ENCODE data around the gene DNM1.
"Not testable (repeated sequence)": the region's sequence is repeated elsewhere in the genome, so short reads cannot be mapped to it uniquely, and the experiment has no call there.

The DNM1 gene

GRCh38 chr9:128175726-128176125 is 27.5 kb upstream of the DNM1 start:
- no peak for DNase-seq (ENCODE audit: low read depth in 2 of 2)

DNA sequence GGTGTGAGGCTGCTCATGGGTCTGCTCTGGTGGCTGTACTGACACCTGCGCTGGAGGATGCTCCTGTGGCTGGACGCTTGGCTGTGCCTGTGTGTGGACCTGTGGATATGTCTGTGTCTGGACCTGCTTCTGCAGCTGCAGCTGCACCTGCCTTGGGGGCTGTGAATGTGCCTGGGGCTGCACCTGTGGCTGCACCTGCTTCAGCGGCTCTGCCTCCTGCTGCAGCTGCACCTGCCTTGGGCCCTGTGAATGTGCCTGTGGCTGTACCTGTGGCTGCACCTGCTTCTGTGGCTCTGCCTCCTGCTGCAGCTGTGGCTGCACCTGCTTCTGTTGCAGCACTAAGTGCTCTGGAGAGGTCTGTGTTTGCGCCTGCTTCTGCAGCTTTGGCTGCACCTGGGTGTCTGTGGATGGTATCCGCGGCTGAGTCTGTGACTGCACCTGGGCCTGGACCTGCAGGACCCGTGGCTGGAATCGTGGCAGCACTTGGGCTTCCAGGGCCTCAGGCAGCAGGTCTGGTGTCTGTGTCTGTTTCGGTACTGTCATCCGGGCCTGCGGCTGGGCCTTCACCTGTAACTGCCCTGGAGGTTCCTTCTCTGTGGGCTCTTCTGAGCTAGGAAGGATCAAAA is 24.3 kb upstream of the DNM1 start:
- DNase-seq (ENCODE audit: low read depth in 2 of 2), result no peak

DNA sequence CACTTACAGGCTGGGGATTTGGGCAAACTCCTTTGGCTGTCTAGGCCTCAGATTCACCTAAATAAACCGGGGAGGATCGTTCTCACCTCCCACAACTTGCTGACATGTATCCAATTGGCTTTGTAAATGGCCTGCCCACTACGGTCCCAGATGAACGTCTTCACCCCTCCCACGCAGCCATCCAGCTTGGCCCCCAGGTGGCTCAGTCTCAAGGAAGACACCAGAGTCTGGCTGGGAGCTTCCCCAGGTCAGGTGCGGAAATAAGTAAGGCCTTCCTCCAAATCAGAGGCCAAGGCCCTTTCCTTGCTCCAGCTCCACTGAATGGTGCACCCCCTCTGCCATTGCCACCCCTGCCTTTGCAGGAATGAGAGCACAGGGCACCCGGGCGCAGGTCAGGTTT is 23.2 kb upstream of the DNM1 start:
- DNase-seq (ENCODE audit: low read depth in 2 of 2), result no peak

GRCh38 chr9:128180447-128180846 is 22.7 kb upstream of the DNM1 start:
- no peak for DNase-seq (ENCODE audit: low read depth in 2 of 2)

- DNase-seq (ENCODE audit: low read depth in 2 of 2), result not testable (repeated sequence)
These were observed 21.7 kb upstream of the DNM1 start for GRCh38 chr9:128181480-128181879.

DNA sequence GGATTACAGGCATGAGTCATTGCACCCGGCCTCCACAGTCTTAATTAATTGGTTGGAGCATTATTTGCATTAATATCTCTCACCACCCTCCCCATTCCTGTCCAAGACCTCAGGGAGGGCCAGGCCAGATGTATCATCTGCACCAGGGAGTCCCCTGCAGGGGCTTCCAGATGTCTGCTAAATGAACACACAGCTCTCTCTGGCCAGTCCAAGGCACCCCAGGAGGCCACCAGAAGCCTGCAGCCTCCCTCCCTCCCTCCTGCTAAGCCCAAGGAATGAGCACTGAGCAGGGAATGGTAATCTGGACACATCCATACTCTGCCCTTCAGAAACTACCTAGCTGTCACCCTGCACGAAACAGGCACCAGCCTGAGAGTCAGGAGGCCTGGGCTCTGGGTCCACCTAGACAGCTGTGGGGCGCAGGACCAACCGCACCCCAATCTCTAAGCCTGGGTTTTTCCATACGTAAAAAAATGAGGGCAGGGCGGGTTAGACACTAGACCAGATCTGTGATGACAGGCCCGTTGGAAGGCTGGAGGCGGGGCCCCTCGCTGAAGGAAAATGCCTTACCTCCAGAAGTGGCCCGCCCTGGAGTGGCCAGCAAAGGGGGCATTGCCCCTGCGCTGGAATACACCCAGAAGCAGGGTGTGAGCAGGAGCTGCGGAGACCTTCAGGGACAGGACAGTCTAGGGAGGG is 20.1 kb upstream of the DNM1 start:
- DNase-seq (ENCODE audit: low read depth in 2 of 2), result no peak

- no peak for DNase-seq (ENCODE audit: low read depth in 2 of 2)
These were observed 16.9 kb upstream of the DNM1 start for GRCh38 chr9:128185979-128186965.

DNA sequence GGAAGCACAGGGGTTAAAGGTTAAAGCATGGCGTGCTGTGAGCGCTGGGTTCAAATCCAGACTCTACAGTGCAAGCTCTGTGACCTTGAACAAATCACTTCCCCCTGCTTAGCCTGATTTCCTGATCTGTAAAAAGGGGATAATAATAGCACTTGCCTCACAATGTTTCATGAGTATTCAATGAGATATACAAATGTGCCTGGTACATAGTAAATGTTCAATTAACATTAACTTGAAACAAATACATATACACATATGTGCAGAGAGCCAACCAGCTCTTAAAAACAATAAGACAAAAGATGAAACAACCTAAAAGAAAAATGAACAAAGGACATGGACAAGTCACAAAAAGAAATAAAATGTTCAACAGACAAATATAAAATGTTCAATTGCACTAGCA is 15.8 kb upstream of the DNM1 start:
- no peak for DNase-seq (ENCODE audit: low read depth in 2 of 2)

GRCh38 chr9:128188209-128188608 is 15.0 kb upstream of the DNM1 start:
- no peak for DNase-seq (ENCODE audit: low read depth in 2 of 2)

GRCh38 chr9:128190013-128190412 is 13.2 kb upstream of the DNM1 start:
- no peak for DNase-seq (ENCODE audit: low read depth in 2 of 2)

DNA sequence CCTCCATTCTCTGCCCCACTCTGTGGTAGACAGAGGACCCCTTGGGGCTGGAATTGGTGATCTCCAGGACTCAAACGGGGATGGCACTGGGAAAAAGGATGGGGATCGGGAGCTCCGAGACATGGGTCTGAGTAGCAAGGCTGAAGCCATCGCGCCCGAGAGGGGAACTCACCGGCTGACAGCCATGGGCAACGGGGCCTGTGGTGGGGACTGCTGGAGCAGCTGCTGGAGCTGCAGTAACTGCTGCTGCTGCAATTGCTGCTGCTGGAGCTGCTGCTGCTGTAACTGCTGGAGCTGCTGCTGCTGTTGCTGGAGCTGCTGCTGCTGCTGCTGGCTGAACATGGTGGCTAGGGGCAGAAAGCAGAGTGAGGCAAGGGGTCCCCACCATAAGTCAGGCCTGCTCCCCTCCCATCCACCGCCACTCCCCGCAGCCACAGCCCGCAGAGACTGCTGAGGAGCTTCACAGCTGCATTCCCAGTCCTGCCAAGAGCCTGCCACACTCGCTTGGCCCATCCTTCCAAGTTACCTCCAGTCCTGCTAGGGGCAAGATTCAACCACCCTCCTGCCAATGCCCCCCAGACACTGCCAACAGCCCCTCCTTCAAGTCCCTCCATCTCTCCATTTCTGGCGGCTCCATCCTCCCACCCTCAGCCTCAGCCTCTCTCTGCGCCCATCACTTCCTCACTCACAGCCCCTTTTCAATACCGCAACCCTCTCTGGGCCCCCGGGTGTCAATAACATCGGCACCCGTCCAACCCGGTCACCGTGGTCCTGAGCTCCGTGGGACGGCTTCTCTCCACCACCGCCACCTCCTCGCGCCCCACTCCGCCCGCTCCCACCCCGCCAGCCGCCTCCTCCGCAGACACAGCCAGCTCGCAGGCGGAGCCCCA is 12.4 kb upstream of the DNM1 start:
- no peak for DNase-seq (ENCODE audit: low read depth in 2 of 2)

GRCh38 chr9:128191406-128192046 is 11.7 kb upstream of the DNM1 start, which contains the start of gene CIZ1:
TSS of gene CIZ1 (minus strand) at chr9:128191572. CDS start at chr9:128190857, 715 bp downstream.
- peak; percentile 70 to 71 for DNase-seq (ENCODE audit: low read depth in 2 of 2)

- peak in 1 of 2 donors; percentile 42 for DNase-seq (ENCODE audit: low read depth in 2 of 2)
These were observed 10.4 kb upstream of the DNM1 start for GRCh38 chr9:128192601-128193371.

GRCh38 chr9:128193469-128194096 is 9.6 kb upstream of the DNM1 start:
- no peak for DNase-seq (ENCODE audit: low read depth in 2 of 2)

- no peak for DNase-seq (ENCODE audit: low read depth in 2 of 2)
These were observed 1.5 kb upstream of the DNM1 start for GRCh38 chr9:128201441-128202369.

- no peak for DNase-seq (ENCODE audit: low read depth in 2 of 2)
These were observed 543 bp upstream of the DNM1 start for GRCh38 chr9:128202648-128203023.

GRCh38 chr9:128203707-128204551 is 750 bp downstream of the DNM1 start:
- peak in 1 of 2 donors; percentile 8 for DNase-seq (ENCODE audit: low read depth in 2 of 2)

- DNase-seq (ENCODE audit: low read depth in 2 of 2), result no peak
These were observed 1.7 kb downstream of the DNM1 start for GRCh38 chr9:128204858-128205257.
